A673 (cell line): ENCODE data around the gene RPS6KA5.

Experiments used
- EZH2 ChIP-seq: fragments of 200-600 bp; sonication (generic); IDR thresholded peaks from 2 replicates; pipeline ENCODE4 v1.6.1; 2017; ENCODE audit warnings: borderline replicate concordance, low read depth, mild to moderate bottlenecking, mixed read lengths, antibody characterized with exemption, low read length; ENCODE audit not compliant: poor library complexity, severe bottlenecking
- TF ChIP-seq, protein P1 (sequence below): fragments of 300-800, 200-600 bp; sonication (generic); conservative IDR thresholded peaks from 2 replicates; pipeline ENCODE4 v1.5.1; 2017; ENCODE audit warnings: low read depth, mild to moderate bottlenecking, antibody characterized with exemption, low read length, moderate library complexity, mixed read lengths

DNA sequence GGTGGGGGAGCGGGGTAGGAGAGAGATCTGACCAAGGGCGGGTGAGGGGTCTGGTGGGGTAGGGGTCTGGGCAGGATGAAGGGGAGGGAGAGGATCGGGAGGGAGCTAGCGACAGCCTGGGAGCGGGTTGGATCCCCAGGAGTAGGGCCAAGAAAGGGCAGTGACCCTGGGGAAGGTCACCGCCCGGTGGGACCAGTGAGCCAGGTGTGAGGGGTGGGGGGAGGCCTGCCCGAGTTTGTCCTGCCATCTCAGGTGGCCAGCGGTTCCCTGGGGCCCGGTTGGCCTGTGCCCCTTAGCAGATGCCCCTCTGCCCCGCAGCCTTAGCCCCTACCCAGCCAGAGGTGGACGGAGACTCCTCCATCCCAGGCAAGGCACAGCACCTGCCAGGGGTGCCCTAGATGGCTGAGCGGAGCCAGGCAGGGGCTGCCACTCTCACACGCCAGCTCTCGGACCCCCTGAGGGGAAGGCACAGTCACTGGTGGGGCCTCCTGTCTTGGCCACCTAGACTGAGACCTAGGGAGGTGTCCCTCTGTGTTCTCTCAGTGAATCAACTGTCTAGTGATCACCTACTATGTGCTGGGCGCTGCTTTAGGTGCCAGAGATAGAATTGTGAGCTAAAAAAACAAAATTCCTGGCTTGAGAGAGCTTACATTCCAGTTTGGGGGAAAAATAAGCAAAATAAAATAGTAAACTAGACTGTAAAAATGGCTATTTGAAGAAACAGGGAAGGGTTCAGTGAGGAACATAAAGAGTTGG is 243.6 kb downstream of the RPS6KA5 start:
- TF ChIP-seq EZH2: no peak
- TF ChIP-seq, protein P1, sequence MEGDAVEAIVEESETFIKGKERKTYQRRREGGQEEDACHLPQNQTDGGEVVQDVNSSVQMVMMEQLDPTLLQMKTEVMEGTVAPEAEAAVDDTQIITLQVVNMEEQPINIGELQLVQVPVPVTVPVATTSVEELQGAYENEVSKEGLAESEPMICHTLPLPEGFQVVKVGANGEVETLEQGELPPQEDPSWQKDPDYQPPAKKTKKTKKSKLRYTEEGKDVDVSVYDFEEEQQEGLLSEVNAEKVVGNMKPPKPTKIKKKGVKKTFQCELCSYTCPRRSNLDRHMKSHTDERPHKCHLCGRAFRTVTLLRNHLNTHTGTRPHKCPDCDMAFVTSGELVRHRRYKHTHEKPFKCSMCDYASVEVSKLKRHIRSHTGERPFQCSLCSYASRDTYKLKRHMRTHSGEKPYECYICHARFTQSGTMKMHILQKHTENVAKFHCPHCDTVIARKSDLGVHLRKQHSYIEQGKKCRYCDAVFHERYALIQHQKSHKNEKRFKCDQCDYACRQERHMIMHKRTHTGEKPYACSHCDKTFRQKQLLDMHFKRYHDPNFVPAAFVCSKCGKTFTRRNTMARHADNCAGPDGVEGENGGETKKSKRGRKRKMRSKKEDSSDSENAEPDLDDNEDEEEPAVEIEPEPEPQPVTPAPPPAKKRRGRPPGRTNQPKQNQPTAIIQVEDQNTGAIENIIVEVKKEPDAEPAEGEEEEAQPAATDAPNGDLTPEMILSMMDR: no peak
